ENCODE measurements around the gene PRKG1. TPM values are rescaled to one million over a fixed set of nuclear protein-coding genes. Genes with fewer than 3 reads are reported as not detected.

The PRKG1 gene
- total and polyA plus RNA-seq, 2 of the 8 experiments (the other 6 are each of a cell fraction or from before 2014, with no cell fraction given) = 4.2 to 15.2 TPM

GRCh38 chr10:52322323-52322722, 1248.0 kb downstream of the PRKG1 start:
- no peak overlapping the region for H3K18ac ChIP-seq (ENCODE audit: extremely low read depth, low read length)
- H4K5ac ChIP-seq (ENCODE audit: insufficient read length, low read depth, low read length) = no peak overlapping the region
- no peak overlapping the region for H3K27ac ChIP-seq (ENCODE audit: low read depth, low read length)
- WGBS, 2 experiments (ENCODE audit: extremely low coverage in 1 of 2, insufficient coverage in 1 of 2, insufficient read length in 1 of 2, insufficient replicate concordance in 2 of 2, low coverage in 1 of 2, low lambda C conversion rate in 2 of 2, missing lambda C conversion rate in 1 of 2) = 80% methylated on average over 1 of the region's 1 CpG; no CpG with 5 or more reads in 1 of the 2 experiments
- no peak overlapping the region for H2BK120ac ChIP-seq (replicated peaks; ENCODE audit: low read depth, low read length)
- no peaks in the 10 kb centered on the region for H3K79me1 ChIP-seq (ENCODE audit: low read depth, low read length)
- H2AFZ ChIP-seq (ENCODE audit: low read length) = no peak overlapping the region
- no peak overlapping the region for H3K23ac ChIP-seq (ENCODE audit: insufficient read length)
- H2BK15ac ChIP-seq (ENCODE audit: low read length) = no peak overlapping the region
- H4K8ac ChIP-seq (ENCODE audit: extremely low read depth, insufficient read depth, low read length) = no peak overlapping the region
- H2AK5ac ChIP-seq (ENCODE audit: low read depth, low read length) = no peak overlapping the region
- H3K4me2 ChIP-seq (ENCODE audit: insufficient read depth in 1 of 2, low read depth in 2 of 2, low read length in 2 of 2) = no peak overlapping the region
- CTCF ChIA-PET (ENCODE audit: partially characterized antibody) = interaction anchor here (0.9 to 1.1 kb wide), 2 partner anchors 14 to 245 kb away, joined by 3 read pairs; no protein-coding TSS in a partner anchor
- DNase-seq (ENCODE audit: low read depth in 1 of 2, low spot score in 2 of 2) (no peak), FAIRE-seq (no peak)
- H3K14ac ChIP-seq (ENCODE audit: insufficient read length) = no peak overlapping the region
- no peak overlapping the region for H2BK12ac ChIP-seq (ENCODE audit: low read depth, low read length)
- H3K9ac ChIP-seq (replicated peaks in 1 of 4; ENCODE audit: extremely low read depth in 1 of 4, low read depth in 3 of 4, low read length in 3 of 4) = no peak overlapping the region
- H2BK5ac ChIP-seq (ENCODE audit: low read depth, low read length) = no peak overlapping the region
- H3K23me2 ChIP-seq (ENCODE audit: low read depth, low read length) = no peaks in the 10 kb centered on the region
- POLR2A ChIA-PET (ENCODE audit: partially characterized antibody) = no interaction called here
- H3K79me2 ChIP-seq (ENCODE audit: control insufficient read depth in 1 of 2, insufficient read depth in 2 of 2, low read length in 2 of 2) = no peaks in the 10 kb centered on the region
- no peaks in the 10 kb centered on the region for H3K4me1 ChIP-seq (replicated peaks in 1 of 4; ENCODE audit: control insufficient read depth in 3 of 4, insufficient read depth in 4 of 4, low read length in 3 of 4)
- H3K9me3 ChIP-seq (ENCODE audit: insufficient read depth in 2 of 2, low read depth in 1 of 2, low read length in 1 of 2) = no peaks in the 10 kb centered on the region
- no peaks in the 10 kb centered on the region for H3K36me3 ChIP-seq (ENCODE audit: control insufficient read depth in 2 of 4, insufficient read depth in 4 of 4, low read length in 3 of 4)
- H2BK20ac ChIP-seq (ENCODE audit: low read length) = no peak overlapping the region
- no peak overlapping the region for H4K91ac ChIP-seq (replicated peaks; ENCODE audit: insufficient read length, low read length)
- no peaks in the 10 kb centered on the region for H3K27me3 ChIP-seq (replicated peaks in 1 of 4; ENCODE audit: control insufficient read depth in 3 of 4, extremely low read depth in 1 of 4, insufficient read depth in 3 of 4, low read length in 3 of 4)
- no peaks in the 10 kb centered on the region for H4K20me1 ChIP-seq (replicated peaks in 1 of 2; ENCODE audit: control insufficient read depth in 1 of 2, insufficient read depth in 2 of 2, low read length in 2 of 2)
- H3K4ac ChIP-seq (replicated peaks; ENCODE audit: insufficient read length, low read depth, low read length) = no peak overlapping the region
- H3K4me3 ChIP-seq (ENCODE audit: extremely low read depth in 1 of 4, insufficient read depth in 2 of 4, low read depth in 3 of 4, low read length in 4 of 4) = no peak overlapping the region
- no peak overlapping the region for H3K56ac ChIP-seq (replicated peaks; ENCODE audit: insufficient read length, low read depth, low read length)
- no peak for TF ChIP-seq BCL11A (IDR thresholded peaks at IDR 0.05; ENCODE audit: low read depth in 2 of 2, low read length in 2 of 2)
- no peak for TF ChIP-seq TCF12 (IDR thresholded peaks at IDR 0.05; ENCODE audit: low read depth, low read length)
- TF ChIP-seq TAF7 (optimal IDR thresholded peaks at IDR 0.05; ENCODE audit: borderline replicate concordance, low read depth, low read length) = no peak
- TF ChIP-seq TEAD4 (IDR thresholded peaks at IDR 0.05; ENCODE audit: low read depth, low read length) = no peak
- TF ChIP-seq ZNF274 (IDR thresholded peaks at IDR 0.05; ENCODE audit: borderline replicate concordance, extremely low read depth, low read length) = no peak
- no peak for TF ChIP-seq GTF2F1 (IDR thresholded peaks at IDR 0.05; ENCODE audit: borderline replicate concordance, low read depth, low read length)
- no peak for TF ChIP-seq FOSL1 (IDR thresholded peaks at IDR 0.05; ENCODE audit: insufficient read depth, low read depth, low read length)
- TF ChIP-seq SIN3A (conservative IDR thresholded peaks at IDR 0.05 in 1 of 2, IDR thresholded peaks at IDR 0.05 in 1 of 2; ENCODE audit: low read depth in 1 of 2, low read length in 2 of 2) = no peak
- TF ChIP-seq CBX8 (IDR thresholded peaks at IDR 0.05; ENCODE audit: borderline replicate concordance, low read depth, low read length) = no peak
- no peak for TF ChIP-seq SRF (IDR thresholded peaks at IDR 0.05; ENCODE audit: low read depth, low read length)
- no peak for TF ChIP-seq CTBP2 (IDR thresholded peaks at IDR 0.05; ENCODE audit: borderline replicate concordance, insufficient read depth, insufficient read length, low read length)
- no peak for TF ChIP-seq BRCA1 (IDR thresholded peaks at IDR 0.05; ENCODE audit: low read depth, low read length)
- no peak for TF ChIP-seq RBBP5 (IDR thresholded peaks at IDR 0.05; ENCODE audit: borderline replicate concordance, low read depth, low read length)
- TF ChIP-seq RFX5 (IDR thresholded peaks at IDR 0.05; ENCODE audit: borderline replicate concordance, low read depth, low read length) = no peak
- TF ChIP-seq NRF1 (IDR thresholded peaks at IDR 0.05; ENCODE audit: low read depth, low read length) = no peak

Measured in H1 (cell line).